NCI-H128 (cell line): ENCODE data around the gene TAF6L.
"Not testable (repeated sequence)": the region's sequence is repeated elsewhere in the genome, so short reads cannot be mapped to it uniquely, and the experiment has no call there.

Experiments
- DNase-seq: peaks from one replicate; lab custom pipeline; 2025; ENCODE audit not compliant: unreplicated experiment; lab: John Stamatoyannopoulos, UW

TAF6L gene

GRCh38 chr11:62771144-62772021 is at the start of gene TAF6L:
TSS of gene TAF6L (plus strand) at chr11:62771396. CDS start at chr11:62775784, 4,388 bp downstream.
- peak; percentile 96 for DNase-seq

GRCh38 chr11:62721994-62722393 is 49.2 kb upstream of the TAF6L start:
- DNase-seq: no peak

- no peak for DNase-seq
Observed at GRCh38 chr11:62724171-62724570, 47.0 kb upstream of the TAF6L start.

GRCh38 chr11:62725646-62726045 is 45.5 kb upstream of the TAF6L start:
- no peak for DNase-seq

GRCh38 chr11:62726156-62726914 is 44.9 kb upstream of the TAF6L start:
- DNase-seq: no peak

GRCh38 chr11:62726915-62727164 is 44.4 kb upstream of the TAF6L start:
- no peak for DNase-seq

- DNase-seq: peak; percentile 99
Observed at GRCh38 chr11:62727165-62727871, 43.9 kb upstream of the TAF6L start, which contains the start of gene HNRNPUL2. TSS of gene HNRNPUL2 (minus strand) at chr11:62727457. CDS start at chr11:62727156, 301 bp downstream.

- peak; percentile 96 for DNase-seq
Observed at GRCh38 chr11:62727872-62728170, 43.4 kb upstream of the TAF6L start.

GRCh38 chr11:62728171-62728988 is 42.8 kb upstream of the TAF6L start, which contains the start of gene TTC9C:
TSS of gene TTC9C (plus strand) at chr11:62728486. CDS start at chr11:62728849, 363 bp downstream.
- DNase-seq: peak; percentile 62

GRCh38 chr11:62730076-62730475 is 41.1 kb upstream of the TAF6L start:
- not testable (repeated sequence) for DNase-seq

GRCh38 chr11:62732830-62733229 is 38.4 kb upstream of the TAF6L start:
- DNase-seq: no peak

- DNase-seq: no peak
Observed at GRCh38 chr11:62737196-62737595, 34.0 kb upstream of the TAF6L start.

GRCh38 chr11:62747475-62748160 is 23.6 kb upstream of the TAF6L start:
- DNase-seq: no peak

GRCh38 chr11:62749931-62750330 is 21.3 kb upstream of the TAF6L start:
- not testable (repeated sequence) for DNase-seq

- DNase-seq: no peak
Observed at GRCh38 chr11:62752177-62752785, 18.9 kb upstream of the TAF6L start.

- no peak for DNase-seq
Observed at GRCh38 chr11:62752994-62753735, 18.0 kb upstream of the TAF6L start.

GRCh38 chr11:62753736-62754603 is 17.2 kb upstream of the TAF6L start, which contains the start of gene ZBTB3:
TSS of gene ZBTB3 (minus strand) at chr11:62754160. CDS start at chr11:62753664, 496 bp downstream.
- DNase-seq: peak; percentile 95

- no peak for DNase-seq
Observed at GRCh38 chr11:62755086-62755615, 16.0 kb upstream of the TAF6L start.
